T-helper 2 cell treated with Interferon-gamma antibody and Interleukin-4, amounts not matched to agents 5 μg/mL and 100 μg/mL, for 36 hours (primary cell): ENCODE results near the gene KCTD11.
A peak's percentile ranks its signal among the peaks of the same experiment; 100 is the strongest.

ENCODE experiments used
- DNase-seq: peaks from one replicate; pipeline ENCODE4 v3.0.0; 2021; ENCODE audit warnings: low spot score
- H3K27ac Mint-ChIP-seq: one replicate; pipeline ENCODE4 v1.8.0; 2021; ENCODE audit warnings: mild to moderate bottlenecking, mixed read lengths
- H3K27me3 Mint-ChIP-seq: one replicate; pipeline ENCODE4 v1.8.0; 2021; ENCODE audit warnings: low read depth, mixed read lengths
- H3K36me3 Mint-ChIP-seq: one replicate; pipeline ENCODE4 v1.8.0; 2021; ENCODE audit warnings: low read depth, mixed read lengths
- H3K4me1 Mint-ChIP-seq: one replicate; pipeline ENCODE4 v1.8.0; 2021; ENCODE audit warnings: low read depth, mixed read lengths
- H3K4me3 Mint-ChIP-seq: one replicate; pipeline ENCODE4 v1.8.0; 2022; ENCODE audit warnings: mild to moderate bottlenecking, moderate library complexity, mixed read lengths
- H3K9me3 Mint-ChIP-seq: one replicate; pipeline ENCODE4 v1.8.0; 2021; ENCODE audit warnings: mixed read lengths

KCTD11 gene

GRCh38 chr17:7403977-7404736 is 52.2 kb downstream of the KCTD11 start, which contains the start of gene TMEM256:
Gene TMEM256 (minus strand): TSS chr17:7404097. CDS start chr17:7404084, 13 bp downstream.
- Mint-ChIP-seq H3K9me3 (no peaks in the 10 kb centered on the region), H3K4me3 (peak within 1 kb of the TSS; percentile 97), H3K4me1 (peaks cover 10% of the 10 kb centered on the region), H3K36me3 (peaks cover 4% of the 10 kb centered on the region), H3K27ac (peak within 1 kb of the TSS; percentile 88), H3K27me3 (peaks cover 22% of the 10 kb centered on the region)
- DNase-seq = peak; percentile 96
